Measurements from ENCODE around the gene PIAS3.
"Not testable (repeated sequence)": the region's sequence is repeated elsewhere in the genome, so short reads cannot be mapped to it uniquely, and the experiment has no call there.

The PIAS3 gene

DNA sequence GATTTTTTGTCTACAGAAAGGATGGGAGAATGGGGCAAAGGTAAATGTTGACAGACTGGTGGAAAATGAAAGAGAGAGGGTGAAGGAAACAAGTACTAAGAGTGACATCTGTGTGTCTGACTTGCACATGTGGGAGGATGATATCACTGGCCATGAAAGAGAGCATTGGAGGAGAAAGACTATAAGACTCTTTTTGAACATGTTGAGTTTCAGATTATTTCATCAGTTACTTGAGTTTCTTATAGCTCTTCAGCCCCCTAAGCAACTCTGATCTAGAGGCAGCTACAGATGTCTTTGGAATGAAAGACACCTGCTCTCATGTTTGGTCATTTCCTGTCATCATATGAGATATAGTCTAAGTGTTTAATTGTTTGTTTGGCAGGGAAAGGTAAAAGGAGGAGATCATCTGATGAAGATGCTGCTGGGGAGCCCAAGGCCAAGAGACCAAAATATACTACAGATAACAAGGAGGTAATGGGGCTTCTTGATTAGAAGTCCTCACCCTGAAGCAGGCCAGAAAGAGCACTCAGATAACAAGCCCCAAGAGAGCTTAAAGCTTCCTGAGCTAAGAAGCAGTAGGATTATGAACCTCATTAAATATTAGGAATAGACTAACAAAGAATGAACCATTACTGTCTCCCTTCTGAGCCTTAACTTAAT is 30.4 kb downstream of the PIAS3 start:
- in situ Hi-C loops (cut with MboI; ENCODE audit: low pct_unique_long_range_greater_than_20kb, low sequenced_read_pairs): no loop called here
- DNase-seq: no peak

DNA sequence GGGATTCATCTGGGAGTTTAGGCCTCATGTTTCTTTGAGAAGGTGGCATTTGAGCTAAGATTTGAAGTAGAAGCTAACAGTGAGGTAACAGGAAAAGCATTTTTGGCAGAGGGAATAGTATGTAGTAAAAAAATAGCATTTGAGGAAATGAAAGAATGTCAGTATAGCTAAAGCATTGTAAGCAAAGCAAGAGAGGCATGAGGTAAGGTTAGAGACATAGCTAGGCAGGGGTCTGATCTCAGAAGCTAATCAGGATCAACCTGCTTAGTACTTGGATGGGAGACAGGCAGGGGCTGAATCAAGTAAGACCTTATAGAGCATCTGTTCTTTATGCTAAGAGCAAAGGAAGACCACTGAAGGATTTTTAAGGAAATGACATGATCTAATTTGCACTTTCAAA is 30.9 kb downstream of the PIAS3 start:
- in situ Hi-C loops (cut with MboI; ENCODE audit: low pct_unique_long_range_greater_than_20kb, low sequenced_read_pairs): no loop called here
- DNase-seq: no peak

DNA sequence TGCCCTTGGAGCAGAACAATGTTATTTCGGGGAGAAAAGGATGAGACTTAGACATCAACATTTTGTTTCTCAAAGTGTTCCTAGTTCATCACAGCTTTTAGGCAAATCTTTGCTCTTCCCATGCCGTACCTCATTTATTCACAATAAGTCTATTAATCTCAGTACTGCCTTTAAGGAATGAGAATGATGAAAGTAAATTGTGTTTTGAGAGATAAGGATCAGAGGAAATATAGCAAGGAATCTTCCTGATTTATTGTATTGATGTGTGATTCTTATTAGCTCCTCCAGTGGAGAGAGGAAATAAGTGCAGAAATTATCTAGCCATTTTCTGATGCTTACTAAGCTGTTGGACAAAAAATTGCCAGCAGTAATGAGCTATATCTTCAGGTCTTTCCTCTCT is 32.9 kb downstream of the PIAS3 start:
- DNase-seq: no peak
- in situ Hi-C loops (cut with MboI; ENCODE audit: low pct_unique_long_range_greater_than_20kb, low sequenced_read_pairs): no loop called here

DNA sequence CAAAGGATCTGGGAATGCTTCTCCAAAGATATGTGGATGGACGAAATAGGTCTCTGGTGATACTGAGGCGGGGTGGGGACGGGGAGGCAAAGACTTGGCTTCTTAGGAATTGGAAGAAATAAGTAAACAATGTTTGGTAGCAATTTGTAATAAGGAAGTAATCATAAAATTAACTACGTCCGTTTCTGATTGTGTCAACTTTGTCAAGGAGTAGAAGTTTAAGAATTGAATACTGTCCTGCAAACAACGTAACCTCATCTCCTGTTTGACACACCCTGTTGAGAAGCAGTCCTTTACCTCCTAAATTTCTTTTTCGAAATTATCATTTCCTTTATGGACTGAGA is 34.4 kb downstream of the PIAS3 start:
- DNase-seq: no peak
- in situ Hi-C loops (cut with MboI; ENCODE audit: low pct_unique_long_range_greater_than_20kb, low sequenced_read_pairs): no loop called here

DNA sequence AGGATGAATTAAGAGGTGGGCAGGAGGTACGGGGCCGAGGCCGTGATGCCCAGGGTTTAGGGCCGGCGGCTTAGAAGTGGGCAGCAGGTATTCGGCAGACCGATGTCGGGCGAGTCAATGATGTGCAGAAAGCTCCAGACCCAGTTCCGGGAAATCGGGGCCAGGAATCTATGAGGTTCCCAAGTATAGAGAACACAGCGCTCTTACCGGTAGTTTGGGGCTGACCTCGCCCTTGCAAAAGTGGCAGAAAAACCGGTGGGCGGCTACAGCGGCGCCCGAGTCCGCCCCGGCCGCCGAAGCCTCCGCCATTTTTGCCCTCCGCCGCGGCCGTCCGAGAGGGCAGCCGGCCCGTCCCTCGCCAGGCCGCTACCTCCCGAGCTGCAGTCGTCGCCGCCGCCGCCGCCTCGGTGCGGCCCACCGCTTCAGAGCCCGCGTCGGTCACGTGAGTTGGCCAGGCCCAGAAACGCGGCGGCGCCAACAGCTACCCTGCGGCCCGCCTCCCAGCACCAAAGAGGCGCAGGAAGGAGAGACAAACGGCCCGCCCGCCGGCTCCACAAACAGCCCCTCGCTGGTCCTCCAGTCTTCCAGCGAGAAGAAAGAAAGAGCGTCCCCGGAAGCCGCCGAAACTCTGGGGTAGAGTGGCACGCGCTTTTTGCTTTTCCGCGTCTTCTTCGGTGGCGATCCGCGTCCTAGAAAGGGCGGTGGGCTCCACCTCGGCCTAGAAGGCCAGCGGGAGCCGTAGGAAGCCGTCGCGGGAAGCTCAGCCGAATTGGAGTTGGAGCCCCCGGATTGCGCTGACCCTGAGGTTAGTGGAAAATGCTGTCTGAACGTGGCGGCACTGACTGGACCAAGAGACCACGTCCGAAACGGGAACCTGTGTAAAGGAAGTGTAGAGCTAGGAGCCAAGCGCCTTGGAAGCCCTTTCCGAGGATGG is 35.0 kb downstream of the PIAS3 start, which contains the start of the genes POLR3C and RNF115:
Gene POLR3C (plus strand): TSS at position 636 of the 934 bp plus-strand sequence. CDS start 1,577 bp downstream, outside the sequence.
Gene RNF115 (minus strand): TSS at position 531 of the 934 bp plus-strand sequence. CDS start 222 bp downstream, at position 309.
- peak; percentile 96 for DNase-seq
- in situ Hi-C loops (cut with MboI; ENCODE audit: low pct_unique_long_range_greater_than_20kb, low sequenced_read_pairs): no loop called here

DNA sequence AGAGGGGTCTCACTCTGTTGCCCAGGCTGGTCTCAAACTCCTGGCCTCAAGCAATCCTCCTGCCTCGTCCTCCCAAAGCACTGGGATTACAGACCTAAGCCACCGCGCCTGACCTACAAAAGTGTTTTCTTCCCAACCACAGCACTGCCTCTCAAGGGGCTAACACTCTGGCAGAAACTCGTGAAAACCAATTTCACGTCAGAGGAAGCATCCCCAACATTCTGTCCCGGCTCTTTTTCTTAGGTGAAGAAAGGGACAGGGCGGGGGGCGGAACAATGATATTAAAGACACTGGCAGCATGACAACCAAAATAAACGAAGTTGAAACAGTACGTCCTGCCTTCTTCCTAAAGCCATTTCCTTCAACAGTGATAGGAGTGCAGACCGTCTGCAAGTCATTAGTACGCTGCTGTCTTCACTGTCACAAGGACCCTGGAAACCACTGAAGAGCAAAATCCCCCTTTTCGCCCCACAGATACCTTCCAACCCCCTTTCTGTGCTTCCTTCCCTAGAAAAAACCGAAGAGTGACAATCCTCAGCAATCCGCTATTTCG is 36.0 kb downstream of the PIAS3 start:
- DNase-seq; in situ Hi-C loops (cut with MboI; ENCODE audit: low pct_unique_long_range_greater_than_20kb, low sequenced_read_pairs): not testable (repeated sequence)

DNA sequence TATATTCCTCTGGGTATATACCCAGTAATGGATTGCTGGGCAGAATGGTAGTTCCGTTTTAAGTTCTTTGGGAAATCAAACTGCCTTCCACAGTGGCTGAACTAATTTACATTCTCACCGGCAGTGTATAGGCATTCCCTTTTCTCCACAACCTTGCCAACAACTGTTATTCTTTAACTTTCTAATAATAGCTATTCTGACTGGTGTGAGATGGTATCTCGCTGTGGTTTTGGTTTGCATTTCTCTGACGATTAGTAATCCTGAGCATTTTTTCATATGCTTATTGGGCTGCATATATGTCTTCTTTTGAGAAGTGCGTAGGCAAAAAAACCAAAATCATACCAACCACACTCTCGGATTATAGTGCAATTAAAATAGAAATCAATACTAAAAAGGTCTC is 40.8 kb downstream of the PIAS3 start:
- in situ Hi-C loops (cut with MboI; ENCODE audit: low pct_unique_long_range_greater_than_20kb, low sequenced_read_pairs): not testable (repeated sequence)
- DNase-seq: peak; percentile 25

DNA sequence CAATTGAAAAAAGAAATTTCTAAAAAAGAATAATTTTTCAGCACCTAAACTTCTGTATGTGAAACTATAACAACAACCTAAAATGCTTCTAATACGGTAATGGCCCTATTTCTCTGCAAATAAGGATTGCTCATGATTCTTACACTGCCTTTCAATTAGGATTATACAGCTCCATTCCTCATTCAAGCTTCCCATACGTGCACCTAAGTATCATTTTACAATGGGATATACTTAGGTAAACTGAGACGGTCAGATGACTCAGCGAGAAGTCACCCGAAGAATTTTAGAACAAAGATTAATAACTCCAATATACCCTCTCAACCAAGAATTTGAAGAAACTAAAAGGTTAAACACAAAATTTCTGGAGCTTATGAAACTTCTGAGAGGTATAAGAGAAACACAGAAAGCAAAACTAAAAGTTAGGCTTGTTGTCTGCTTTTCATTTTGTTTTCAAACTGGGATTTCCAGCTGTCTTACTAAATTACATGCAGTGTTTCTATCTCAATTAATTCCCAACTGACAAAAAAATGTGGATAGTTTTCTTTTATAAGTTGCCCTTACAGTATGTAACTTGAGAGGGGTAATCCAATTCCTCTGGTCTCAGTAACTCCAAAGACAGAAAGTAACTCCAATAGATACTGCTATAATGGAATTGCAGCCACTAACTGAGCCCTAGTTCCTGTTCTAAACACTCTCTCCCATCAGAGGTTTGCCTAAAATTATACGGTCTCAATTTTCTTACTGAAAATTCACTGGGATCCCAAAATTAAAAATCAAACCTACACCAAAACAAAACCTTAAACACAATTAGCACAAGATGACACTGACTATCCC is 45.7 kb downstream of the PIAS3 start:
- DNase-seq; in situ Hi-C loops (cut with MboI; ENCODE audit: low pct_unique_long_range_greater_than_20kb, low sequenced_read_pairs): not testable (repeated sequence)

DNA sequence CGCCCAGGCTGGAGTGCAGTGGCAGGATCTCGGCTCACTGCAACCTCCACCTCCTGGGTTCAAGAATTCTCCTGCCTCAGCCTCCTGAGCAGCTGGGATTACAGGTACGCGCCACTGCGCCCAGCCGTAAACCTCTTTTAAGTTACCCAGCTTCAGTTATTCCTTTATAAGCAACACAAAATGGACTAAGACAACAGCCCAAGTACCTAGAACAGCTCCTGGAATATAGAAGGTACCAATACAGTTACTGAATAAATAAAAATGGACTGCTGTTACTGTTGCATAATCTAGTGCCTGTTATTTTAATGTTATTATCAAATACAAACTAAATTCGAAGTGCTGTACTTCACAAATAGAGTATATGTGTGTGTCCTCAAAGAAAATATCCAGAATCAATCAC is 52.0 kb downstream of the PIAS3 start:
- in situ Hi-C loops (cut with MboI; ENCODE audit: low pct_unique_long_range_greater_than_20kb, low sequenced_read_pairs): no loop called here
- no peak for DNase-seq

DNA sequence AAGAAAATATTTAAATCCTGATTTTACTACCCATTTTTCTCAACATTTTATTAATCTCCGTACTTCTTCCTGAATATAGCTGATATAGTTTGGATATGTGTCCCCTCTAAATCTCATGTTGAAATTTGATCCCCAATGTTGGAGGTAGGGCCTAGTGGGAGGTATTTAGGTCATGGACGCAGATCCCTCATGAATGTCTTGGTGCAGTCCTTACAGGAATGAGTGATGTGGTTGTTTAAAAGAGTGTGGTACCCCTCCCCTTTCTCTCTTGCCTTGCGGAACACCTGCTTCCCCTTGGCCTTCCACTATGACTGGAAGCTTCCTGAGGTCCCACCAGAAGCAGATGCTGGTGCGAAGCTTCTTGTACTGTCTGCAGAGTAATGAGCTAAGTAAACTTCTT is 52.5 kb downstream of the PIAS3 start:
- in situ Hi-C loops (cut with MboI; ENCODE audit: low pct_unique_long_range_greater_than_20kb, low sequenced_read_pairs): no loop called here
- no peak for DNase-seq

DNA sequence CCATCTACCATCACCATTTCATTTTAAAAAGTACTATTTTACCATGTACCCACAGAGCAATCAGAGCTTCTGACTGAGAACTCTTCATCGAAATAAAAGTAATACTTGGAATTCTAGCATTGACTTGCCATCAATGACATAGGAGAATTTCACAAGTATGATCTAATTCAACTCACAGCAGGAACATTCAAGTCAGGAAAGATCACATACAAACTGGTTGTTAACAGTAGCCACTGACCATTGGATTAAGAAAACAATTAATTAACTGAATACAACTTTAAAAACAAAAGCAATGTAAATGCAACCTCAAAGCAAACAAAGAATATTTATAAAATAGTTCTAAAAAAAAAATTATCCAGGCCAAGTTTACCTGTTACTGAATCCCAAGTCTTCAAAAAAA is 53.8 kb downstream of the PIAS3 start:
- DNase-seq: no peak
- in situ Hi-C loops (cut with MboI; ENCODE audit: low pct_unique_long_range_greater_than_20kb, low sequenced_read_pairs): no loop called here

DNA sequence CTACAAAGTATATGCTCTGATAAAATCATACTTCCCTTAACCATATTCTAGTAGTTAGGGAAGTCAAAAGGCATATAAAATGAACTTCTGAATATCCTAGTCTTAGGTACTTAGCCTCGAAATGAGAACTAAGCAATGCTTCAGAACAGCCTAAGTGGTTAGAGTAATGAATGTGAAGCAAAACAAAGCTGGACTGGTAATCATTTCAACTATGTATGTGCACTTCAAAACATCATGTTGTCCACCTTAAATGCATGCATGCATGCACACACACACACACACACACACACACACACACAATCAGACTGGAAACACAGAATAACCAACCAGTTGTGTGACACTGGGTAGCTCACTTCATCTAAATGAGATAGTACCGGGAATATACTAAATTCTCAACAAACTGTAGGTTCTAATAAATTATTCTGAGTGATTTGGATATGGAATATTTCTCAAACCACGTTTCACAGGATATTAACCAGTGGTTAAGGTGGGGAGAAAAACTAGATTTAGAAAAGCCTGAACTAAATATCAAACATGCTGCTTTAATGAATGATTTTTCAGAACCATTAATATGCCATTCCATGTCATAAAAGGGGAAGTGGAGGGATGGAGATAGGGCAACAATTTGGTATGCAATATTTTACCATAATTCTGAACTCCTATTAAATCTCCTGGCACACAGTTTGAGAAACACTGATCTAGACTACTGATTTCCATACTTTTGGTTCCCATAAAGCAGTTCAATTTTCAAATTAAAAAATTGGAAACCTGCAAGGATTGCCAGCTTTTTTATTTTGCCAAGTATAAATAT is 54.4 kb downstream of the PIAS3 start:
- DNase-seq: peak; percentile 21
- in situ Hi-C loops (cut with MboI; ENCODE audit: low pct_unique_long_range_greater_than_20kb, low sequenced_read_pairs): no loop called here

DNA sequence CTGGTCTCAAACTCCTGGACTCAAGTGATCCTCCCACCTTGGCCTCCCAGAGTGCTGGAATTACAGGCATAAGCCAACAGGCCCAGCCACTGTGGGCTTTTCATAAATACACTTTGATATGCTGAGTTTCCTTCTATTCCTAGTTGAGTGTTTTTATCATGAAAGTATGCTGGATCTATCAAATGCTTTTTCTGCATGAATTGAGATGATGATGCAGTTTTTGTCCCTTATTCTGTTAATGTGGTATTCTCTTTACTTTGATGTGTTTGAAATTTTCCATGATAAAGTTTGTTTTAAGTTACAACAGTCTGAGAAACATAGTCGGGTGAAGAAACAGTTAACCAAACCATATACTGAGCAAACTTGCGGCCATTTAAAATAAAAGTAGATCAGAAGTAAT is 59.1 kb downstream of the PIAS3 start:
- in situ Hi-C loops (cut with MboI; ENCODE audit: low pct_unique_long_range_greater_than_20kb, low sequenced_read_pairs): no loop called here
- DNase-seq: no peak
